SKM-1 (cell line): ENCODE data around the gene RAB36.

ENCODE experiments used
- DNase-seq: peaks from one replicate; lab custom pipeline; 2025; ENCODE audit not compliant: unreplicated experiment; lab: John Stamatoyannopoulos, UW

RAB36 gene

DNA sequence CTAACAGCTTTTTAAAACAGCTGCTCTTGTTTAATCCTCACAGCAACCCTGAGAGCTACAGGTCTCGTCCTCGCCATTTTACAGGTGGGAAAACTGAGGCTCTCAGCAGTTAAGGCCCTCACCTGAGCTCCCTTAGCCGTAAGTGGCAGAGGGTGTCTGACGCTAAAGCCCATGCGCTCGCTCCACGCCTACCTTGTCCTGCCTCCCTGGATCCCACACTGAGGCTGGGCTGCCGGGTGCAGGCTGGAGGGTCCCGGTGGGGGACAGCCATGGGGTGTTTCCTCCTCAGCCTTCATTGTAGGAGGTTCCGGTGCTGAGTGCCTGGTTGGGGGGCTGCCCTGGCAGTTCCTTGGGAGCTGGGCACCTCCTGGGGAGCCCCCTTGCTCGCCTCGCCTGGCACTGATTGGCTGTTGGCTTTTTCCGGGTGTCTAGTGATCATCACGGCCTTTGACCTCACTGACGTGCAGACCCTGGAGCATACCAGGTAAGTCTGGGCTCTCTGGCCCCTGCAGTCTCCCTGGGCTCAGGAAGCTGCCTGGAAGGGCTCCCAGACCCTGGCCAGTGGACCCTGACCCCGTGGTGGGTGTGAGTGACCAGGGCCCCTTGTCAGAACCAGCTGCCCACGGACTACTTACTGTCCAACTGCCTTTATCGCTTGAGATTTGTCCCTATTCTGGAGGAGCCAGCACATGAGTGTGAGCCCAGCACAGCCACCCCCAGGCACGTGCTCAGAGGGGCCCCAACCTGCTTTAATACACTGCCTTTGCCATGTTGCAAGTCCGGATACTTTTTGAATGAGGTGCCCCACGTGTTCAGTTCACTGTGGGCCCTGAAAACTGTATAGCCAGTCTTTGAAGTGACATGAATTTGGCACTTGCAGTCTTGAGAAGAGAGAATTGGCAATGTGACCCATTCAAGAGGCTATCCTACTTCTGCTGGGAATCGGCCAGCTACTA is 12.6 kb downstream of the RAB36 start:
- DNase-seq, result no peak

DNA sequence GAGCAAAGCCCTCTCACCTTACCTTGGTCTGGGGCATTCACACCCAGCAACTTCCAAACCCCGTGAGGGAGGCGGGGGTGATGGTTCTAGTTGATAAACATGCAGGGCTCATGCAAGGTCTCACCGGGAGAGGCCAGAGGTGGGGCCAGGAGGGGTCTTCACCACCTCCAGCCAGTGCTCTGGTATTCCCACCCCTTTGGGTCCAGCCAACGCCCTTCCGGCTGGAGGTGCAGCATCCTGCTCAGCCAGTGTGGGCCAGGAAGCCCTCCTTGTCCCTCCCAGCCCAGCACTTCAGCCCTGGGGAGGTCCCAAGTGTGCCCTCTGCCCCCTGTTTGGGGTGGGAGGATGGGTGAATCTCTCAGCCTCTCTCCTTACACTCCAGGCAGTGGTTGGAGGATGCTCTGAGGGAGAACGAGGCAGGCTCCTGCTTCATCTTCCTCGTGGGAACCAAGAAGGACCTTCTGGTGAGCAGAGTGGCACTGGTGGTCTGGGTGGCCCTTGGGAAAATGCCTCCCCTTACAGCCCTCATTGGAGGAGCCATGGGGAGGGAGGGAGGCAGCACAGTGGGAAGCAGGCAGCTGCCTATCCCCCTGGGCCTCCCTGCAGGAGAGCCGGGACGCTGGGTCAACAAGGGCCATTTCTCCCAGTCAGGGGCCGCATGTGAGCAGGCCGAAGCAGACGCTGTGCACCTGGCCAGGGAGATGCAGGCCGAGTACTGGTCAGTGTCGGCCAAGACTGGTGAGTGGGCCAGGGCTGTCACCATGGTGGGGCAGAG is 13.4 kb downstream of the RAB36 start:
- no peak for DNase-seq

DNA sequence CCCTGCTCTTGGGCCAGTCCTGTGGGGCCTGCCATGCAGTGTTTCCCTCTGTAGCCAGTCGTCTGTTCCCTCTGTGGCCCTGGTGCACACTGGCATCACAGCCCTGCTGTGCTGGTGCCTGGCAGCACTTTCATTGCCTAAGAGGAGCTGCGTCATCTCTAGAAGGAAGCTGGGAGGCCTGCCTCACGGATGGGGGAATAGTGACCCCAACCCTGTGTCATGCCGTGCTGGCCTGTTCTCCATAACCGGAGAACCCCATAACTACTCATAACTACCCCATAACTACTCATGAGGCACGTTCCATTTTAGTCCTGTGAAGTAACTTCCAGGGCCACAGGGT is 14.0 kb downstream of the RAB36 start:
- DNase-seq, result no peak

DNA sequence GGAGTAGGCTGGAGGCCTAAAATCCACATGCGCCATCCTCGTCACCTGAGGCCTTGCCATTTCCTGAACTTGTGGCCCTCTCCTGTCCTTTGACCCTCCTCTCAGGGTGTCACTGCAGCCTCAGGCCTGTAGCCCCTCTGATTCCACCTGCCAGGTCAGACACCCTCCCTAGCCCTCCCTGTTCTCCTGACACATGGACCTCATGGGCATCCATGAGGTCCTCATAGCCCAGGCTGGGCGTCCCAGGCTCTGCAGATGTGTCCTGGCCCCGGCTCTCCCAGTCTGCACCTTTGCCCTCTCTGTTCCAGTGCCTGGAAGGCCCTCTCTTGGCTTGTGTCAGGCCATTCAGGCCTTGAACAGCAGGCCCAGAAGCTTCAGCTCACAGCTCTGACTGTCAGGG is 15.8 kb downstream of the RAB36 start:
- DNase-seq, result no peak

DNA sequence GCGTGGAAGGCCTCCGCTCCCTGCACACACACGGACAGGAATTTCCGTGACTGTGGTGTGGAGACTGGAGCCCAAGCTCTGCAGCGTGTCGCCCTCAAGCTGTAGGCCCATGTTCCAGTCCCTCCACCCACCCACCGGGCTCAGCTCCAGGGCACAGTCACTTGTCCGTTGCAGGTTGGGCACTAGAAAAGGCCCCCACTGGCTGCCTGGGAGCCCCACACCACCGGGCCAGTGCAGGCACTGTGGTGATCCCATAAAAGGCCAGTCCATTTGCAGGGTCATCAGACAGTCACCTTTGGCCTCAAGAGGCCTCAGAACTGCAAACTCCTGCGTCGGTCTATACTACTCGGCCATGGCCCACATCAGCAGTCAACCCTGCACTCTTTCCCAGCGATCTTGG is 16.3 kb downstream of the RAB36 start:
- no peak for DNase-seq

DNA sequence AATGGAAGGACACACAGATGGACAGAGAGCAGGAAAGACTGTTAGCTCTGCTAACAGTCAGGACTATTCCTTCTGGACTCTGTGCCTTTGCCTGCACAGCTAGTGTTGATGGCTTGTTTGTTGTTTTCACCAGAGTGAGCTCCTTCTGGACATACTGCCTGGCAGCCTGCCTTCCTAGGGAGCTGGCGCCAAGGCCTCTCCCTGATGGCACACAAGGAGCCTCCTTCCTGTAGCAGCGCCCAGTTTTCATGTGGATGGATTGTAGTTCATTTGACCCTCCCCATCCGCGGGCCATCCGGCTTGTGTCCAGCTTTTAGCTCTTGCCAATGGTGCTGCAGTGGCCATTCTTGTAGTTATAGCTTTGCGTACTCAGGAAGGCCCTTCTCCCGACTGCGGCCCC is 18.4 kb downstream of the RAB36 start:
- no peak for DNase-seq

DNA sequence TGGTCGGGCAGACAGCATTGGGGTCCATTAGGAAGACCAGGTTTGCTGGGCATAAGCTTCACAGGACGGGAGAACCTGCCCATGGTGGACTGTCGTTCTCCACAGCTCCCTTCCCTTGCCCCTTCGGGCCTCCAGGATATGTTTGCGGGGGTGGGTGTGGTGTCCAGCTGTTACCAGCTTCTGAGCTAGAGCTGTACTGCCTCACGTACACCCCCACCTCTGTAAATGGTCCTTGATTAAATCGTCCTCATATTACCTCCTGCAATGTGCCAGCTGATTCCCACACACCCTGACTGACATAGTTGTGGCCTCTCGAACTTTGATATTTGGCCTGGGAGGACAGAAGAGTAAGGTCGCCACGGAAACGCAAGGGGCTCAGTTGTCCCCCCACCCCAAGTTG is 18.8 kb downstream of the RAB36 start:
- no peak for DNase-seq

DNA sequence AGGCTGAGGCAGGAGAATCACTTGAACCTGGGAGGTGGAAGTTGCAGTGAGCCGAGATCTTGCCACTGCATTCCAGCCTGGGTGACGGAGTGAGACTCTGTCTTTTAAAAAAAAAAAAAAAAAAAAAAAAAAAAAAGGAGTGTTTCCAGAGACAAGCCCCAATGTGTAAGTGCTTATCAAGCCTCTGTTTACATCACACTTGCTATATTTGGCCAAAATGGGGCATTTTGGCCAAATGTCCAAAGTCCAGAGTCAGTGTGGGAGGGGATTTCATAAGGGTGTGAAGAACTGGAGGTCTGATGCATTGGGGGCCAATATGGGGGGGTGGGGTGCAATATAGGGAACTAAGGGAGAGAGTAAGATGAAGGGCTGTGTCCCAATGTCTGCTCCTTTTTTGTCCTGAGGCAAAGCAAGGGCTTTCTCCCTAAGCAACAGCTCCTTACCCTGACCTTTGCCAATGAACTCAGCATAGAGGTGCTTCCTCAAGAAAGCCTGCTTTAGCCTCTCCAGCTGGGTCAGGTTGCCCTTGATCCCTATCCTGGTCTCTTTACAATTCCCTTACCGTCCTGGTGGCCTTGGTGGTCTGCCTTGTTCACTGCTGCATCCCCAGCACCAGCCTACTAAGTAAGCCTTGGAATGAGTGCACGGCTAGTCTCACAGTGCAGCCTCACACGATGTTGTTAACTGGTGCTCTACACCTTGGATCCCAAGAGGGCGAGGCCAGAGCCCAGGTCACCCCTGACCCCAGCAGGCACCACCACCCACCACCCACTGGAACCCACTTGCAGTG is 21.0 kb downstream of the RAB36 start:
- no peak for DNase-seq

DNA sequence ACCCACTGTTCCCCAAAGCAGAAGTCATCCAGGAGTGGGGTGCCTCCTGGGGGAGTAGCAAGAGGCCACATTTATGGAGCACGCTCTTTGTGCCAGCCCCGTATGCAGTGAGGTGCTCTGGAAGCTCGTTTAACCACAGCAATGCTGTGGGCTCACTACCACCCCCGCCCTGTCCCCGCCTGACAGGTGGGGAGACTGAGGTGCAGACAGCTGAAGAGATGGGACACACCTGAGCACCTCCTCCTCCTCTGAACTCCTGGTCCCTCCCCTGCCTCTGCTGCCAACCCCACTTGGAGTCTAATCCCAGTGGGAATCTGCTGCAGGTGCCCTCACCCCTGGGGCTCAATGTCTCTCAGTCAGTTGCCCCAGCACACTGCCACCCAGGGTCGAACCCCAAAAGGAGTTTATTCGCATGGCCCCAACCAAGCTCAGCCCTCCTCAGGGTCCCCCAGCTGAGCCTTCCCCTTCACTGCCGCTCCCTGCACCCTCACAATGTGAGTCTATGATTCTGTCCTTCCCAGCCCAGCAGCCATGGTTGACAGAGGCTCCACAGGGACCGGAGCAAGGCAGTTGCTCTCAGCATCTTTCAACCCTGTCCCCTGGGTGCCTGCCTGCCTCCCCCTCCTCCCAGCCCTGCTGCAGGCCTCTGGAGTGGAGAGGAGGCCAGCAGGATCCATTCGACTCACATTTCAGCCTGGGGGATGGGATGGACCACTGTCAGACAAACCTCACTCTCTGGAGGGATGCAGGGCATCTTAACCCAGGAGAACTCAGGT is 21.8 kb downstream of the RAB36 start:
- no peak for DNase-seq

DNA sequence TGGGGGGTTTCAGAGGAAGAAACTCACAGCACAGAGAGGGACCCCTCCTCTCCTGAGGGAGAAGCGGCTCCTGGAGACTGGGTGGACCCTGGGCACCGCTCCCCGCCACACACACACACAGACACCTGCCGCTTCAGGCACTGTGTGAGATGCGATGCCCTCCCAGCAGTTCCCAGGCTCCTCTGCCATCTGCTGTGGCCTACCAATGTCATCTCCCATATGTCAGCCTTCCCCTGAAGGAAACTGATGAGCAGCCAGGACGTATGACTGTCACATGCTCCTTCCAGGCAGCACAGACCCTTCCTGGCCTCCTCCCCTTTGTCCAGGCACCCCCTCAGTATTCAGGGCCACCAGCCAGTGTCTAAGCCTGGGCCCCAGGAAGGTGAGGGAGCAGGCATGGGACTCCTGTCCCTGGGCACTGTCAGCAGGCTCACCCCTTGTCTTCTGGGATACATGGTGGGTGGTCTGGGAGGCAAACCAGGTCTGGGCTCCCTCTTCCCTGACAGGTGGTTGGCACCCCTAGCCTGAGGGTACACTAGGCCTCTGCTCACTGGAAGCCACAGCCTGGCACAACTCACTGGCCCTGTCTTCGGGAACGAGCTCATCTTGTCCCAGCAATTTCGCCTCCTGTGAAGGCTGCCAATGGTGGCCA is 23.2 kb downstream of the RAB36 start:
- no peak for DNase-seq

DNA sequence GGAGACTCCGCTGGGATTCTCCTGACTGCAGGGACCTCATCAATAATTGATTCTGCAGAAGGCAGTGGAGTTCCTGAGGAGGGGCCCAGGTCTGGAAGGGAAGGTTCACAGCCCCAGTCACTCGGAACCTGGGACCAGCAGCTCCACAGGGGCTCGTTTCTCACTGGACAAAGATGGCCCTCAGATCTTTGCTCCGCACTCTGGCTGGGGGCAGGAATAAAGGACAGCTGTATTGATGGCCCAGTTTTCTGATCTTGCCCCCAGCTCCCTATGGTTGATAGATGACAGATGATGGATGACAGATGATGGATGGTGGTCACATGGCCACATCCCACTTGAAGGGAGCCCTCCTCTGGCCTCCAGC is 23.7 kb downstream of the RAB36 start:
- DNase-seq, result no peak

DNA sequence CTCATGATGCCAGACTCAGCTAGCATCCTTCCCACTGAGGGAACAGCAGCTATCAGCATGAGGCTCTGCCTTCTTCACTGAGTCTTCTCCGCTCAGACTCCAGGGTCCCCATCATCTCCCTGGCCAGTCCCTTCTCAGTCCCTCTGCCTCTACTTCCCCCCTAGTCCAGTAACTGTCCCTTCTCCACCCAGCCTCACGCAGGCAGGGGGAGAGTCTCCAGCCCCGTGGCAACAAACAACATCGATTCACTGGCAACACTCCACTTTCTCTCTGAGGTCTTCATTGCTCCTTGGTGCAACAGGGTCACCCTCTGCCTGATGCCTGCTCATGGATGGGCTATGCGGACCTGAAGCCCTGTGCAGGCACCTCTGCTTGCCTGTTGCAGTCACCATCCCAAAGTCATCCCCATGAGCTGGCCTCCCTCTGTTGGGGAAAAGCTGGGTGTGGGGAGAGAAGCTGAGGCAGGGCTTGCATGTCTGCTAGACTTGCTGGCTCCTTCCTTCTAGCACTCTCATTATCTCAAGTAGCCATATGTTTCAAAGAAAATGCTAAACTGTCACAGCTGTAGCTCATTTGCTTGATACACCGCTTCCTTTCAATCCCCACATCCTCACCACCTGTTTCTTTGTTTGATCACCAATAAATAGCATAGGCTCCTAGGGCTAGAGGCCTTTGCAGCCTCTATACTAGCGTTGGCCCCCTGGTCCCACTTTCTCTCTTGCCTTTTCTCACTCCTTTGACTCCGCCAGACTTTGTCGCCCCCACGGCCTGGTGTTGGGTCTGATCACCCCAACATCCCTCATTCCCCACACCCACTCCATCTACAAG is 30.8 kb downstream of the RAB36 start:
- DNase-seq, result no peak

DNA sequence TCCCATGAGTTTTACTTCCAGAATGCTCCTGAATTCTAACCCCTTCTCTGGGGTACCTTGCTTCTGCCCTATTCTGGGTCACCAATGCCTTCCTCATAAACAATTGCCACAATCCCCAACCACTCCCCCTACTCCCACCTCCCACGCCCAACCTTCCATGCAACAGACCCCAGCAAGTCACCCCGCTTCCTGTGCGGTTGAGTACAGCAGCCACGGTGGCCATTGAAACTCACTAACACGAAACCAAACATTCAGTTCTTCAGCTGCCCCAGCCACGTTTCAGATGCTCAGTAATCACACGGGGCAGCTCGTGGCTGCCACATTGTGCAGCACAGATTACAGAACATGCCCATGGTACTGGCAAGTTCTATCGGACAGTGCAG is 31.4 kb downstream of the RAB36 start:
- no peak for DNase-seq

DNA sequence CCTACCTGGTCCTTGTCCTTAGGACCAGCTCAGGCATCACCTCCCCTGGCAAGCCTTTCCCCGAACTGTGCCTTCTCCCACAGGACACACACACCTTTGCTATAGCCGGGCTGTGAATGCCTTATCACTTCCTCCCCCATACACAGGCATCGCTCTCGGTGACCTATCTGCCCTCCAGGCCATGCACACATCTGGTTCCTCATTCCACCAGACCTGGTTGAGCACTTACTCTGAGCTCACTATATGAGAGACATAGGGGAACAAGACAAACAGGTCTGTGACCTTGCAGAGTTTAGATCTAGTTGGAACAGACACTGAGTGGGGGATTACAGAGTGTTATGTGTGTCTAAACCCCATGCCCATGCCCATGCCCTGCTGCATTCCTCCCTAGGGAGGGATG is 31.9 kb downstream of the RAB36 start:
- peak; percentile 22 for DNase-seq

DNA sequence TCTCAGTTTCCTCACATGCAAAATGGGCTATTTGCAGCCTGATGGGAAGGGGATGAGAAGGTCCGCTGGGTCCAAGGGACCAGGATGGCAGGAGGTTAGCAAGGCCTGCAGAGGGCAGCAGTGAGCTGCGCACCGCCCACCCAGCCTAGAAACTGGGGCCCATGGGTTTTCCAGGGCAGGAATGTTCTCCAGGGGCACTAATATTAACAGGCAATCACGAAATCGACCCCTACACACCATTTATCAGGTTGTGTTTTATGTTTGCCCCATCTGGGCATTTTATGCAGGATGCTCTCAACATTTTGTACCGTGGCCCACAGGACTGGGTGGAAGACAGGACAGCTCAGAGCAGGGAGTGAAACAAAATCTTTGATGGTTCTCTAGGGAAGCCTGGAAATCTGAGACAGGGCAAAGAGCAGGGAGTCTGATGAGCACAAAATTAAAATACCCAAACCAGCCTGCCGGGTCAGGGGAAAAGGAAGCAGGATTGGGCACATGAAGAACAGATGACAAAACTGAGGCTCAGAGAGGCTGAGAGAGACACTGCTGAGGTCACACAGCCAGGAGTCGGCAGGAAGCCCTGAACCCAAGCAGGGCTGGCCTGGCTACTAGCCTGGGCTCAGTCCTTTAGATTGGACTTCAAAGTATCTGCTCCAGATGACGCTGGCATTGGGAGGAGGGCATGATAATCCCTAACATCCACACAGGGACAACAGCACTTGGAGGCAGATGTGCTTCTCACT is 33.4 kb downstream of the RAB36 start:
- DNase-seq, result peak; percentile 48

DNA sequence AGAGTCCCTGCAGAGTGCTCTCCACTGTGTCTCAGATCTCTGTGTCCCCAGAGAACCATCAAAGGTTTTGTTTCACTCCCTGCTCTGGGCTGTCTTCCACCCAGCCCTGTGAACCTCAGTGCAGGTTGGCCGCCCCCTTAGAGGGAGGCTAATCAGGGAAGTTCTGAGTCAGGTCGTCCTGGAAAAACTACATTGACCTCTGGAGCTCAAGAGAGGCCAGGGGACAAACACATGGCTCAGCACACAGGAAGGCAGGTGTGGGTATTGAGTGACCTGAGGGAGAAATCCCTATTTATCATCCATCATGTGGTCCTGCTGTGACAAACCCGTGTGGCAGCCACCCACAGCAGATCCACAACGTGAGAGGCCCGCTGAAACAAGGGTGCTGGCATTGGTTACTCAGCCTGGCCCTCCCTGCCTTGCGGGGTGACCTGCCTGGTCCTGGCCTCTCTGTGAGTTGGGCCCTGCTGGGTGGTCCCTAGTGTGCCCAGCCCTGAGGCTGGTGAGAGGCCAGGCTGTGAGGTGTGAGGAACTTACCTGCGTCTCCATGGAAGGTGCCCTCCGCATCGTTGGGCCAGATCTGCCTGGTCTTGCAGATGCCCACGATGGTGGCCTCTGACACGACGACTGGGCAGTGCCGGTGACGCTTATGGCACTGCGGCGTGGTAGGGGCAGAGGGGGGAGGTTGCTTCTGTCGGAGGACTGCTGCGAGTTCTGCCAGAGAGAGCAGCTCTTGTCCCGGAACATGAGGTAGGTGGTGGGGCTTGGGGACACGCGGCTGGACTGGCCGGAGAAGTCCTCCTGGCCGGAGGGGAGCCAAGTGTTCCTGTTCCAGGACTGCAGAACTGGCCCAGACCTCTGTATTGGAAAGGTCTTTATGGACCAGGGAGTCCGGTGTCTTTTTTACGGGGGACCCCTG is 34.4 kb downstream of the RAB36 start:
- DNase-seq, result no peak

DNA sequence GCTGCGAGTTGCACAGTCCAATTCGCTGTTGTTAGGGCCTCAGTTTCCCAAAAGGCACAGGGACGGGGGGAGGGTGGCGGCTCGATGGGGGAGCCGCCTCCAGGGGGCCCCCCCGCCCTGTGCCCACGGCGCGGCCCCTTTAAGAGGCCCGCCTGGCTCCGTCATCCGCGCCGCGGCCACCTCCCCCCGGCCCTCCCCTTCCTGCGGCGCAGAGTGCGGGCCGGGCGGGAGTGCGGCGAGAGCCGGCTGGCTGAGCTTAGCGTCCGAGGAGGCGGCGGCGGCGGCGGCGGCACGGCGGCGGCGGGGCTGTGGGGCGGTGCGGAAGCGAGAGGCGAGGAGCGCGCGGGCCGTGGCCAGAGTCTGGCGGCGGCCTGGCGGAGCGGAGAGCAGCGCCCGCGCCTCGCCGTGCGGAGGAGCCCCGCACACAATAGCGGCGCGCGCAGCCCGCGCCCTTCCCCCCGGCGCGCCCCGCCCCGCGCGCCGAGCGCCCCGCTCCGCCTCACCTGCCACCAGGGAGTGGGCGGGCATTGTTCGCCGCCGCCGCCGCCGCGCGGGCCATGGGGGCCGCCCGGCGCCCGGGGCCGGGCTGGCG is 35.1 kb downstream of the RAB36 start, which contains the start of gene BCR:
Gene BCR, plus strand, starts transcription at position 209 of the 592 bp plus-strand sequence. CDS start 452 bp downstream, outside the sequence.
- peak; percentile 39 for DNase-seq
